ENCODE results near the gene ERBB4.

ERBB4 gene

GRCh38 chr2:211498551-211499205 is 1039.9 kb downstream of the ERBB4 start:
- H3K4me3 ChIP-seq (ENCODE audit: low read length): no peak overlapping the region
- no peak for DNase-seq (ENCODE audit: low read depth)
- no peak for TF ChIP-seq CTCF (IDR thresholded peaks at IDR 0.05; ENCODE audit: insufficient read depth, low read depth, low read length, missing control alignments)

DNA sequence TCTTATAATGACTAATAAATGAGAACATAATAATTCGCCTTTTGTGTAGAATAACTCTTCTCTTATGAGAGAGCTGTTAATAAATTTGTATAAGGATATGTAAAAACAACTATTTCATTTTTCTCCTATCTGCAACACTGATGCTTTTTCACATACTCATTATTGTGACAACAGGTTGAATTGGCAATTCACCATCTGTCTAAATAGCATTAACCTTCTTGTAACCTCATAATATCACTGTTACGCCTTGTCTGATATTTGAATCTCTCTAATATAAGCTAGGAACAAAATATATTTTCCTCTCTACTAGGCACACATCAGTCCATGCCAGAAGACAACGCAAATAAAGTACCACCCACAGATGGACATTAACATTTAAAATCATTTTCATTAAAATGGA is 1043.3 kb downstream of the ERBB4 start:
- no peak overlapping the region for H3K4me3 ChIP-seq (ENCODE audit: low read length)
- no peak for TF ChIP-seq CTCF (IDR thresholded peaks at IDR 0.05; ENCODE audit: insufficient read depth, low read depth, low read length, missing control alignments)
- DNase-seq (ENCODE audit: low read depth): no peak

DNA sequence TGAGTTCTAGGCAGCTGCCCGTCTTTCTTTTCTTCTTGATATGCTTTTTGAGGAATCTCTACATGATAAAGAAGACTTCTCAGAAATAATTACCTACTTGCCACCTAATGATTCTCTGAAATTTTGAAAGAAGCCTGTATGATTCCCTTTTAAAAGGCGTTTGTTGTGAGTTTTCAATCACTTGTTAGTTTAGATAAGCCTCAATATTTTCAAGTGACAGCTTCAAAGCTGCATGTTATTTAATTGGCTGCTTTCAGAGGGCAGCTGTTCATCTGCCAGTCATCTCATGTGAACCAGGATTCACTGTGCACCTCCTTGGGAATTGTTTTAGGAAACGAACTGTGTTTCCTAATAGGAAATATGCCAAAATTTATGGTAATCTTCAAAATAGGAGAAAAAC is 1044.1 kb downstream of the ERBB4 start:
- no peak for TF ChIP-seq CTCF (IDR thresholded peaks at IDR 0.05; ENCODE audit: insufficient read depth, low read depth, low read length, missing control alignments)
- DNase-seq (ENCODE audit: low read depth): no peak
- no peak overlapping the region for H3K4me3 ChIP-seq (ENCODE audit: low read length)

DNA sequence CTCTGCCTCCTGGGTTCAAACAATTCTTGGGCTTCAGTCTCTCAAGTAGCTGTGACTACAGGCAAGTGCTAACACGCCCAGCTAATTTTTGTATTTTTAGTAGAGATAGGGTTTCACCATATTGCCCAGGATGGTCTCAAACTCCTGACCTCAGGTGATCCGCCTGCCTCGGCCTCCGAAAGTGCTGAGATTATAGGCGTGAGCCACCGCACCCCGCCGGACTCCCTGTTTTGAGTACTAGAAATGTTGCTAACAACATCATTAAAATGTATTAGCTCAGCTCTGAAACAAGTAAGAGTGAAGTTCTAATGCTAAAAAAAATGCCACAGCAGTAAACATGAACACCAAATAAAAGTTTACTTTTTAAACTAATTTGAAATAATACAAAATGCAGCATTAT is 1044.5 kb downstream of the ERBB4 start:
- no peak for DNase-seq (ENCODE audit: low read depth)
- H3K4me3 ChIP-seq (ENCODE audit: low read length): no peak overlapping the region
- TF ChIP-seq CTCF (IDR thresholded peaks at IDR 0.05; ENCODE audit: insufficient read depth, low read depth, low read length, missing control alignments): no peak

DNA sequence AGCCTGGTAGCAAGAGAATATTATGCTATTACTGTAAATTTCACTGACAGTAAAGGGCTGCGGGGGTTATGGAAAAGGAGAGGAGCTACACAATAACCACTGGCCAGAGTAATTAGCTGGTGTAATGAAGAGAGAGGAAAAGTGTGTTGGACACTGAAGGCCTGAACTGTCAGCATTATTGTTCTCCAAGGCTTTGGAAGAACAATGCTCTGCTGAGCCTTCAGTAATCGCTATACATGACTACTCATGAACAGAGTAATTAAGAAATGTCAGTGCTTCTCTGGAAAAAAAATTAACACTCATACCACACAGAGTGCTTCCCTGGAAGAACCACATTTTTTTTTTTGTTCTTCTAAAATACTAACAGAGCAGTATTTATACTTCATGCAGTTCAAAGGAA is 1050.9 kb downstream of the ERBB4 start:
- DNase-seq (ENCODE audit: low read depth): no peak
- no peak overlapping the region for H3K4me3 ChIP-seq (ENCODE audit: low read length)
- TF ChIP-seq CTCF (IDR thresholded peaks at IDR 0.05; ENCODE audit: insufficient read depth, low read depth, low read length, missing control alignments): no peak

DNA sequence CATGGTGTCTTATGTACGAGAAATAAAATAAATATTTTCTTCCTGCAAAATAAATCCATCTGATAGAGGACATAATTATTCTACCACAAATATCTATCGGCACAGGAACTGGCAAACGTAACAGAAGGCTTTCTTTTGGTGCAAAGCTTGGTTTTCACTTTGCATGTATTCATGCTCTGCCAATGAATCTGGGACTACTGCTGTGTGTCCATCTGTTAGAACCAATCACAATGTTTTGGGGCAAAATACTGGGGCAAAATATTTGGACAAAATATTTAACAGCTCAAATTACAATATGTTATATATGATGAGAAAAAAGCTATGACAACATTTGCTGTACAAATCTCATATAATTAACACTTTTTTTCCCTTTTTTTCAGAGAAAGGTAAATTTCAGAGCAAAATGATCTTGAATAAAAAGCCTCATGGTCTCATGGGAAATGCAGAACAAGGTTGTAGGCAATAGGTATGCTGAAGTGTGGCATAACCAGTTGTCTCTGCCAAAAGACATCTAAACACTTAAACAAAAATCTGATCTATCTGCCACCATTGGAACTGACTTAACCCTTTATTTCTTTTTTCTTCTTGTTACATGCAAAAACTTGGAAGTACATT is 1059.0 kb downstream of the ERBB4 start:
- H3K4me3 ChIP-seq (ENCODE audit: low read length): no peak overlapping the region
- TF ChIP-seq CTCF (IDR thresholded peaks at IDR 0.05; ENCODE audit: insufficient read depth, low read depth, low read length, missing control alignments): no peak
- DNase-seq (ENCODE audit: low read depth): no peak

Data from epithelial cell of esophagus (primary cell).